HFF-Myc (cell line): ENCODE measurements around the gene FHL1.
"Not testable (repeated sequence)": the region's sequence is repeated elsewhere in the genome, so short reads cannot be mapped to it uniquely, and the experiment has no call there.

ENCODE experiments used
- DNase-seq: peaks from one replicate; pipeline ENCODE4 v3.0.0-alpha.2; 2011; ENCODE audit warnings: low read depth; ENCODE audit errors: extremely low read depth
- H3K4me3 ChIP-seq: replicated peaks from 2 replicates; pipeline ENCODE4 v1.5.1; 2011; ENCODE audit warnings: low read depth, mild to moderate bottlenecking, control low read depth, low read length
- TF ChIP-seq, protein P1 (sequence below): IDR thresholded peaks from 2 replicates; pipeline ENCODE4 v1.5.1; 2012; ENCODE audit warnings: mild to moderate bottlenecking, low read depth, low read length, control low read depth; ENCODE audit errors: missing control alignments

The FHL1 gene

DNA sequence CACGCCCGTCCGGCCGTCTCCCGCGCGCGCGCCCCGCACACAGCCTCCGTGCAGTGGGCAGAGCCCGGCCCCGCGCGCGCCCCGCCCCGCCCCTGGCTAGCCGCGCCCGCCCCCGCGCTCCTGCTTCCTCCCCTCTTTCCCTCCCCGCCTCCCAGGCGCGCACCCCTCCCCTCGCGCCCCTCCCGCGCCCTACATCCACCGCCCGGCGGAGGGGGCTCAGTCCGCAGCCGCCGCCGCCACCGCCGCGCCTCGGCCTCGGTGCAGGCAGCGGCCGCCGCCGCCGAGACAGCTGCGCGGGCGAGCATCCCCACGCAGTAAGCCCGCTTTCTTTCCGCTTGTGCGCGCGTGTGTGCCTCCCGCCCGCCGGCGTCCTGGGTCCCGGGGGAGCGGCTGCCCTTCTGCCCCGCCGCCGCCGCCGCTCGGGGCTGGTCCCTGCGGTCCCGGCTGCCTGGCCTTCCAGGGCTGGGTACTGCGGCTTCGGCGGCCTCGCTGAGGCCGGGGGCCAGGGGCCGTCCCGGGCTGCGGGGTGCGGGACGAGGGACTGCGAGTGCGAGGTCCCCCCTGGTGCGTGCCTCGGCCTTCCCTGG, at the start of gene FHL1:
FHL1 (plus strand) TSS at position 219 of the 587 bp plus-strand sequence.
- H3K4me3 ChIP-seq, result peak within 1 kb of the TSS; percentile 49
- TF ChIP-seq, protein P1, sequence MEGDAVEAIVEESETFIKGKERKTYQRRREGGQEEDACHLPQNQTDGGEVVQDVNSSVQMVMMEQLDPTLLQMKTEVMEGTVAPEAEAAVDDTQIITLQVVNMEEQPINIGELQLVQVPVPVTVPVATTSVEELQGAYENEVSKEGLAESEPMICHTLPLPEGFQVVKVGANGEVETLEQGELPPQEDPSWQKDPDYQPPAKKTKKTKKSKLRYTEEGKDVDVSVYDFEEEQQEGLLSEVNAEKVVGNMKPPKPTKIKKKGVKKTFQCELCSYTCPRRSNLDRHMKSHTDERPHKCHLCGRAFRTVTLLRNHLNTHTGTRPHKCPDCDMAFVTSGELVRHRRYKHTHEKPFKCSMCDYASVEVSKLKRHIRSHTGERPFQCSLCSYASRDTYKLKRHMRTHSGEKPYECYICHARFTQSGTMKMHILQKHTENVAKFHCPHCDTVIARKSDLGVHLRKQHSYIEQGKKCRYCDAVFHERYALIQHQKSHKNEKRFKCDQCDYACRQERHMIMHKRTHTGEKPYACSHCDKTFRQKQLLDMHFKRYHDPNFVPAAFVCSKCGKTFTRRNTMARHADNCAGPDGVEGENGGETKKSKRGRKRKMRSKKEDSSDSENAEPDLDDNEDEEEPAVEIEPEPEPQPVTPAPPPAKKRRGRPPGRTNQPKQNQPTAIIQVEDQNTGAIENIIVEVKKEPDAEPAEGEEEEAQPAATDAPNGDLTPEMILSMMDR, result no peak
- DNase-seq, result no peak

DNA sequence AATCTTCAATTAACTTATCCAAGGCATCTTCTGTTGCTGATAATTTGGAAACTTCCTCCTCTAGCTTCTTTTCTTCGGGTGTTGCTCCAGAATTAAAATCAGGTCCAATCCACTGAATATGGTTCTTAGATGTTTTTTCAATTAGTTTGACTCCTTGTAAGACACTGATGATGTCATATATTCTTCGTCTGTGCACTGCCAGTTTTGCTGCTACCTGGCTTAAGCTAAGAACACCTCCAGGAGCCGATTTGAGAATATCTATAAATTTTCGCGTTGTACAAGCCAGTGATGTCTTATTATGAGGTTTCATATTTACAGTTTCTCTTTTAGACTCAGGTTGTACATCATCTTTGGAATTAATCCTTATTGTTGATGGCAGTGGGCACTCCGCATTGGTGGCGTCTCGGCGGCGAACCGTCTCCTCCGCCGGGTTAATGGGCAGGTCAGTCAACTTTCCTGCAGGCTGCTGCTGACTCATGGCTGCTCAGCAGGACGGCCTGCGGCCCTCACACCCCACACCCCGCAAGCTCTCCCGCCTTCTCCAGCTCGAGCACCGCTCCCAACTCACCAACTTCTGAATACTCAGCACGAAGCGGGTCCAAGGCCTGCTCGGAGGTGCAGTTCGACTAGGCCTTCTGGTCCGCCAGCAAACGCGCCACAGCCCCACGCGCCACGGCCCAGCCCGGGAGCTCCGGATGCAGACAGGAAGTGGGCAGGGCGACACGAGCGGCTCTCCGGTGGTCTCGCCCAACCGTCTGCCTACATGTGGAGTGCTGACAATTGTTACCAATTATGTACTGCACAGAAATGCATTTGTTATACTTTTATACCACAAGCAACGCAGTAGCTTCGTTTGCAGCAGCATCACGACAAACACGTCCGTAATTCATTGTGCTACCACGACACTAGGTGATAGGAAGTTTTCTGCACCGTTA, 49.2 kb upstream of the FHL1 start:
- H3K4me3 ChIP-seq, result no peak overlapping the region
- no peak for DNase-seq
- TF ChIP-seq, protein P1, result no peak

DNA sequence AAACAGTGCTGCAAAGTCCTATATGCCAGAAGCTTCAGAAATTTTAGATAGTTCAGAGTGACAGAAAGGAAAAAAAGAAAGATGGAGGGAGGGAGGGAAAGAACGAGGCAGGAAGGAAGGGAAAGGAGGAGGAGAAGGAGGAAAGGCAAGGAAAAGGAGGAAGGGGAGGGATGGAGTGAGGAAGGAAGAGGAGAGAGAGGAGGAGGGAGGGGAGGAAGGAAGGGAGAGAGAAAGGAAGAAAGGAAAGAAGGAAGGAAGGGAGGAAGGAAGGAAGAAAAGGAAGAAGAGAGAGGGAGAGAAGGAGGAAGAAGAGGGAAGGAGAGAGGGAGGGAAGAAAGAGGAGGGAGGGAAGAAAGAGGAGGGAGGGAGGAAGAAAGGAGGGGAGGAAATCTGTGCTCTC, 42.4 kb upstream of the FHL1 start:
- TF ChIP-seq, protein P1, result no peak

DNA sequence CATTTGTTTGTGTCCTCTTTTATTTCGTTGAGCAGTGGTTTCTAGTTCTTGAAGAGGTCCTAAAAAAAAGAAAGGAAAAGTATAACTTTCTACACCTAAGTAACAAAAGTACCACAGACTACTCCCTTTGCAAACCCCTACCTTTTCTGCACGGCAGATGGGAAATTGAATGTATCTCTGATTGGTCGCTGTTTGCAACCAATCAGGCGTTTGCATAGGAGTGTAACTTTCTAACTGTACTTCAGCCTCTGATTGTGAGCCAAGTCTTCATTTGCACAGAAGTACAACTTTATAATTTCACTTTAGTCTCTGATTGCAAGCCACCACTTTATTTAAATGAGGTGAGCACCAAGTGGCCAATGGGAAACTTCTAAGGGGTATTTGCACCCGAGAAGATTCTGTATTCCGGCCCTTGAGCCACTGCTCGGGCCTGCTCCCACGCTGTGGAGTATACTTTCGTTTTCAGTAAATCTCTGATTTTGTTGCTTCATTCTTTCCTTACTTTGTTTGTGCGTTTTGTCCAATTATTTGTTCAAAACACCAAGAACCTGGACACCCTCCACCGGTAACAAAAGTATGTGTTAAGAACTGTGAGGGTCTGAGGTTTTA, 40.3 kb upstream of the FHL1 start:
- no peak overlapping the region for H3K4me3 ChIP-seq
- no peak for DNase-seq
- TF ChIP-seq, protein P1, result no peak

More for the DNA sequence above, 42.4 kb upstream of the FHL1 start:
- H3K4me3 ChIP-seq, result no peak overlapping the region
- DNase-seq, result no peak

DNA sequence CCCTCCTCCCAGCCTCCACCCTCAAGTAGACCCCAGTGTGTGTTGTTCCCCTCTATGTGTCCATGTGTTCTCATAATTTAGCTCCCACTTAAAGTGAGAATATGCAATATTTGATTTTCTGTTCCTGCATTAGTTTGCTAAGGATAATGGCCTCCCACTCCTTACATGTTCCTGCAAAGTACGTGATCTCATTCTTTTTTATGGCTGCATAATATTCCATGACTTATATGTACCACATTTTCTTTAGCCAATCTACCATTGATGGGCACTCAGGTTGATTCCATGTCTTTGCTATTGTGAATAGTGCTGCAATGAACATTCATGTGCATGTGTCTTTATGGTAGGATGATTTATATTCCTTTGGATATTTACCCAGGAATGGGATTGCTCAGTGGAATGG, 38.4 kb upstream of the FHL1 start:
- not testable (repeated sequence) for H3K4me3 ChIP-seq, DNase-seq

DNA sequence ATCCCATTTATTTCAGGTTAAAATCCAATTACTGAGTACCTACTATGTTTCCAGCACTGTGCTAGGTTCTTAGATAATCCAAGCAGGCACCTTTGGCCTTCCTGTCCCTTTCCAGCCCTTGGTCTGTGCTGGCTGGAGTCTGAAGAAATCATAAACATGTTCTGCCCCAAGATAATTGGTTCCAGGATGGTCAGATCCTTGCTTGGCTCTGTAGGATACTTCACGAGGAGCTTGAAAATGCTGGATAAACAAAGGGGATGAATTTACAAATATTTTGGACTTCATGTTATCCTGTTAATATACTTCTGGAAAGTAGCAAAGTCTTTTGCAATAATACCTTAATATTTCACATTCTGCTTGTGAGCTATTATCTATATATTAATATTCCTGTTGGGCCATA, 35.0 kb upstream of the FHL1 start:
- DNase-seq, result no peak
- TF ChIP-seq, protein P1, result no peak

DNA sequence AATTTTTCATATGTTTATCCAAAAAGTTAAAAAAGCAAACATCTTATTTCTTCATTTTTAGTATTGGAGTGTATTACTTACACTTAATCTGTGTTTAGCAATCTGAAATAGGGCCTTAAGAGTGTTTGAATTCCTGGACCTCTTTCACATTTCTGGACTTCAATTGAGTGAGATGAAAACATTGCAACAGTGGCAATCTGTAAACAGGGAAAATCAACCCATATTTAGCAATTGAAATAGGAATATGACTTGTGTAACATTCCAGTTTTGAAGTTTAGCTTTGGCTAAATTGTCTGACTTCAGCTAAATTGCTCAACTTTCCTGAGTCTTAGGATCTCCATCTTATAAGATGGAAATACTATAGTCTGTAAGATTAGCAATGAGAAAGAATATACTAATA, 34.6 kb upstream of the FHL1 start:
- no peak overlapping the region for H3K4me3 ChIP-seq
- TF ChIP-seq, protein P1, result no peak
- DNase-seq, result no peak

More for the DNA sequence above, 35.0 kb upstream of the FHL1 start:
- H3K4me3 ChIP-seq, result no peak overlapping the region
